SK-N-SH (cell line): ENCODE data around the gene PTPRG. TPM values are rescaled to one million over a fixed set of nuclear protein-coding genes. Genes with fewer than 3 reads are reported as not detected.

ENCODE experiments used
- CTCF ChIA-PET: fragments of 300-600, 350-600 bp; formaldehyde crosslinking; extraction: SDS; loops from one replicate; lab custom pipeline; 2021; lab: Yijun Ruan, JAX
- POLR2A ChIA-PET: fragments of 350-600 bp; sonication (Branson Sonifier 250); formaldehyde crosslinking; extraction: SDS; loops from one replicate; lab custom pipeline; 2020; ENCODE audit warnings: antibody characterized with exemption, inconsistent platforms; lab: Yijun Ruan, JAX
- DNase-seq: peaks from one replicate; pipeline ENCODE4 v3.0.0; 2012
- H2AFZ ChIP-seq: fragments of 200-600 bp; sonication (generic); 2 replicates; pipeline ENCODE4 v1.8.1; 2016; ENCODE audit warnings: antibody characterized with exemption, mild to moderate bottlenecking, low read depth
- H3F3A ChIP-seq: fragments of 200-600 bp; sonication (generic); replicated peaks from 2 replicates; pipeline ENCODE3; 2016; ENCODE audit warnings: antibody characterized with exemption, mild to moderate bottlenecking; ENCODE audit not compliant: insufficient read depth
- H3K27ac ChIP-seq, 2 experiments: fragments of 200-500 bp in 1 of 2; fragments of 200-600 bp in 1 of 2; sonication (Bioruptor generic) in 1 of 2; sonication (generic), shearing (Covaris generic) in 1 of 2; 2 replicates each; pipeline versions ENCODE4 v1.5.1 to v1.6.1; 2014 to 2016; ENCODE audit warnings: low read depth in 2 of 2, inconsistent platforms in 1 of 2, low read length in 1 of 2, mild to moderate bottlenecking in 1 of 2, mixed read lengths in 1 of 2
- H3K27me3 ChIP-seq: fragments of 200-600 bp; sonication (generic), shearing (Covaris generic); 2 replicates; pipeline ENCODE4 v1.6.1; 2016; ENCODE audit warnings: mixed run types; ENCODE audit not compliant: insufficient read depth
- H3K36me3 ChIP-seq, 2 experiments: fragments of 200-500 bp in 1 of 2; fragments of 200-600 bp in 1 of 2; sonication (Bioruptor generic) in 1 of 2; sonication (generic) in 1 of 2; replicated peaks in 1 of 2; 2 replicates each; pipeline versions ENCODE3 to v1.5.1; 2014 to 2016; ENCODE audit warnings: low read length in 1 of 2, mild to moderate bottlenecking in 1 of 2; ENCODE audit not compliant: insufficient read depth in 2 of 2, control insufficient read depth in 1 of 2
- H3K4me1 ChIP-seq, 2 experiments: fragments of 200-500 bp in 1 of 2; fragments of 200-600 bp in 1 of 2; sonication (Bioruptor generic) in 1 of 2; sonication (generic), shearing (Covaris generic) in 1 of 2; 2 replicates each; pipeline versions ENCODE4 v1.5.1 to v1.6.1; 2014 to 2016; ENCODE audit warnings: low read depth in 1 of 2, low read length in 1 of 2, mixed run types in 1 of 2; ENCODE audit not compliant: insufficient read depth in 2 of 2, control insufficient read depth in 1 of 2
- H3K4me2 ChIP-seq: fragments of 200-600 bp; sonication (generic), shearing (Covaris generic); 2 replicates; pipeline ENCODE4 v1.6.1; 2017; ENCODE audit warnings: mixed run types
- H3K4me3 ChIP-seq, 2 experiments: fragments of 200-500 bp in 1 of 2; fragments of 200-600 bp in 1 of 2; sonication (Bioruptor generic) in 1 of 2; sonication (generic), shearing (Covaris generic) in 1 of 2; 2 replicates each; pipeline versions ENCODE4 v1.5.1 to v1.8.1; 2014 to 2016; ENCODE audit warnings: low read depth in 2 of 2, inconsistent platforms in 1 of 2, low read length in 1 of 2, mild to moderate bottlenecking in 1 of 2, mixed read lengths in 1 of 2, moderate library complexity in 1 of 2
- H3K79me2 ChIP-seq: fragments of 200-600 bp; sonication (generic); 2 replicates; pipeline ENCODE4 v1.8.1; 2017; ENCODE audit warnings: mild to moderate bottlenecking; ENCODE audit not compliant: insufficient read depth
- H3K9ac ChIP-seq: fragments of 200-600 bp; sonication (generic); 2 replicates; pipeline ENCODE4 v1.6.1; 2017; ENCODE audit warnings: mixed run types
- H3K9me2 ChIP-seq: fragments of 200-600 bp; sonication (generic); 2 replicates; pipeline ENCODE4 v1.6.1; 2017; ENCODE audit warnings: mixed run types
- H3K9me3 ChIP-seq: fragments of 200-600 bp; sonication (generic); 2 replicates; pipeline ENCODE4 v1.6.1; 2017; ENCODE audit warnings: mixed run types, mild to moderate bottlenecking, moderate library complexity
- H4K20me1 ChIP-seq: fragments of 200-600 bp; sonication (generic); 2 replicates; pipeline ENCODE4 v1.6.1; 2017; ENCODE audit warnings: mild to moderate bottlenecking, mixed run types; ENCODE audit not compliant: insufficient read depth
- CHD2 ChIP-seq: fragments of 150-350 bp; IDR thresholded peaks from 2 replicates; pipeline ENCODE4 v1.6.1; 2018; ENCODE audit warnings: low read length; ENCODE audit not compliant: partially characterized antibody
- ELF1 ChIP-seq: IDR thresholded peaks from 2 replicates; pipeline ENCODE4 v1.4.0; 2012
- EP300 ChIP-seq, 2 experiments: IDR thresholded peaks; 2 replicates each; pipeline versions ENCODE4 v1.4.0 to v1.6.1; 2012; ENCODE audit warnings: borderline replicate concordance in 1 of 2, low read depth in 1 of 2, low read length in 1 of 2
- FOXJ3 ChIP-seq: sonication (generic); formaldehyde crosslinking; IDR thresholded peaks from 2 replicates; pipeline ENCODE4 v1.5.1; 2020; ENCODE audit warnings: mild to moderate bottlenecking, missing genetic modification reagents
- GABPA ChIP-seq: IDR thresholded peaks from 2 replicates; pipeline ENCODE4 v1.4.0; 2012; ENCODE audit warnings: low read depth, mild to moderate bottlenecking
- GATA2 ChIP-seq: sonication (generic); formaldehyde crosslinking; IDR thresholded peaks from 2 replicates; pipeline ENCODE4 v1.5.0; 2020; ENCODE audit warnings: mild to moderate bottlenecking, missing genetic modification reagents
- MEF2A ChIP-seq: IDR thresholded peaks from 2 replicates; pipeline ENCODE4 v1.4.0; 2012; ENCODE audit warnings: low read depth, borderline replicate concordance
- MXI1 ChIP-seq: IDR thresholded peaks from 2 replicates; pipeline ENCODE4 v1.6.1; 2012; ENCODE audit warnings: mild to moderate bottlenecking, low read depth, low read length, improper control_type of control experiment
- NFIC ChIP-seq: IDR thresholded peaks from 2 replicates; pipeline ENCODE4 v1.4.0; 2012; ENCODE audit warnings: borderline replicate concordance
- NRF1 ChIP-seq: IDR thresholded peaks from 2 replicates; pipeline ENCODE4 v1.6.1; 2012; ENCODE audit warnings: low read depth, mild to moderate bottlenecking, low read length
- RCOR1 ChIP-seq: fragments of 150-350 bp; IDR thresholded peaks from 2 replicates; pipeline ENCODE4 v1.6.1; 2017; ENCODE audit warnings: antibody characterized with exemption, low read length
- RXRA ChIP-seq: IDR thresholded peaks from 2 replicates; pipeline ENCODE4 v1.4.0; 2012; ENCODE audit warnings: low read depth, mild to moderate bottlenecking, borderline replicate concordance
- SMC3 ChIP-seq: IDR thresholded peaks from 2 replicates; pipeline ENCODE4 v1.6.1; 2012; ENCODE audit warnings: low read depth, low read length, improper control_type of control experiment
- TCF12 ChIP-seq: IDR thresholded peaks from 2 replicates; pipeline ENCODE4 v1.4.0; 2012
- TEAD4 ChIP-seq: IDR thresholded peaks from 2 replicates; pipeline ENCODE4 v1.4.0; 2012; ENCODE audit warnings: mild to moderate bottlenecking, borderline replicate concordance; ENCODE audit not compliant: insufficient read depth
- YY1 ChIP-seq: IDR thresholded peaks from 2 replicates; pipeline ENCODE4 v1.4.0; 2012; ENCODE audit warnings: low read depth, mild to moderate bottlenecking
- WGBS: methylation state at CpG from one replicate; pipeline ENCODE4 v1.1.6; 2017; ENCODE audit warnings: low lambda C conversion rate; 5-methylcytosine and 5-hydroxymethylcytosine counted together
- polyA plus RNA-seq, 3 experiments: library from polyadenylated mRNA; depleted of rRNA; stranded (reverse); fragments of >200 nt; gene quantifications; 2 replicates each; pipeline ENCODE4 v1.2.3, GENCODE V29; 2012
- TF ChIP-seq, protein P1 (sequence below): fragments of 200-600 bp; sonication (generic); IDR thresholded peaks from 2 replicates; pipeline ENCODE4 v1.6.1; 2017; ENCODE audit warnings: antibody characterized with exemption, mild to moderate bottlenecking, moderate library complexity
- TF ChIP-seq, protein P2 (sequence below): IDR thresholded peaks from 2 replicates; pipeline ENCODE4 v1.4.0; 2012; ENCODE audit warnings: low read depth
- TF ChIP-seq, protein P3 (sequence below): IDR thresholded peaks from 2 replicates; pipeline ENCODE4; 2012
- TF ChIP-seq, protein P4 (sequence below): fragments of 150-350 bp; IDR thresholded peaks from 2 replicates; pipeline ENCODE4 v1.6.1; 2017; ENCODE audit warnings: antibody characterized with exemption, low read length, low read depth, borderline replicate concordance

Gene PTPRG
- polyA plus RNA-seq, 1 of the 3 experiments (the other 2 are of a cell fraction), result 14.1 TPM

DNA sequence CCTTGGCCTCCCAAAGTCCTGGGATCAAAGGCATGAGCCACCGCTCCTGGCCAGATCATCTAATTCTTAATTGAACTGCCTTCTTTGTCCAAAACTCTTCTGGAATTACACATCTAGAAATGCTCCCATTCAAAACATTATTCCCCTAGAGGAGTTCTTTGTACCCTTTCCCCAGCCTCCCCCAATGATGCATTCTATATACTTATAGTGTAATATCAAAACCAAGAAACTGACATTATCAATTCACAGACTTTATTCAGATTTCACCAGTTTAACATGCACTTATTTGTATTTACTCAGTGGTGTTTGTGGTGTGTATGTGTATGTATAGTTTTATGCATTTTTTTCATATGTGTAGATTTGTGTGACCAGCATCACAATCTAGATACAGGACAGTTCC is 85.0 kb downstream of the PTPRG start (continued):
- TF ChIP-seq SMC3, result no peak
- TF ChIP-seq, all 33 proteins: peak for 0

DNA sequence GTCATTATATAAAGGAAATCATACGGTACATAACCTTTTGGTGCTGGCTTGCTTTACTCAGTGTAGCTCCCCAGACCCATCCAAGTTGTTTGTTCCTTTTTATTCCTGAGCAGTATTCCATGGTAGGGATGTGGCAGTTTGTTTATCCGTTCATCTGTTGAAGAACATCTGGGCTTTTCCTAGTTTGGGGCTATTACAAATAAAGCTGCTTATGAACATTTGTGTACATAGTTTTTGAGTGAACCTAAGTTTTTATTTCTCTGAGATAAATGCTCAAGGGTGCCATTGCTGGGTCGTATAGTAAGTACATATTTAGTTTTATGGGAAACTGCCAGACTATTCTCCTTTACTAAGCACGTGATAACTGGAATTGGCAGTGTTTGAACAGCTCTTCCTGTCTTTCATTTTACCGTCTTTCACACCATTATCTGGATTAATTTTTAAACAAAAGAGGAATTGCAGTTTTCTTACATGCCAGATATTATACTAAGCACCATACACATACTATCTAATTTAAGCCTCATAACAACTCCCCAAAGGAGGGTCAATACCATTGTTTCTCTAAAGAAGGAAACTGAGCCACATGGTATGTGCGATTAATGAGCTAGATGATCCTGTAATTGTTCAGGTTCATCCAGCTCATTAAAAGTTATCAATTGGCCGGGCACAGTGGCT is 85.6 kb downstream of the PTPRG start:
- H3K27ac ChIP-seq, result no peak overlapping the region
- H3K4me3 ChIP-seq, result no peak overlapping the region
- CTCF ChIA-PET, result no interaction called here
- H2AFZ ChIP-seq, result no peak overlapping the region
- POLR2A ChIA-PET, result no interaction called here
- H3K27me3 ChIP-seq, result no peaks in the 10 kb centered on the region
- peaks cover 3% of the 10 kb centered on the region; the same call in 1 of the 2 replicates for H4K20me1 ChIP-seq
- no peak for DNase-seq
- H3K4me2 ChIP-seq, result no peak overlapping the region
- H3F3A ChIP-seq, result no peaks in the 10 kb centered on the region
- H3K4me1 ChIP-seq, result no peaks in the 10 kb centered on the region; a peak in 1 of 4 replicates
- peaks cover 59% of the 10 kb centered on the region for H3K79me2 ChIP-seq
- WGBS, result 87% methylated on average over 7 of the region's 7 CpGs
- H3K36me3 ChIP-seq, result peaks cover 0 to 5% of the 10 kb centered on the region in 2 experiments
- H3K9me3 ChIP-seq, result no peaks in the 10 kb centered on the region
- no peaks in the 10 kb centered on the region for H3K9me2 ChIP-seq
- no peak overlapping the region for H3K9ac ChIP-seq
- TF ChIP-seq YY1, result no peak
- TF ChIP-seq EP300 (IDR thresholded peaks at IDR 0.05; ENCODE audit: borderline replicate concordance in 1 of 2, low read depth in 1 of 2, low read length in 1 of 2), result no peak
- TF ChIP-seq CHD2, result no peak
- no peak for TF ChIP-seq TCF12
- TF ChIP-seq, protein P1, sequence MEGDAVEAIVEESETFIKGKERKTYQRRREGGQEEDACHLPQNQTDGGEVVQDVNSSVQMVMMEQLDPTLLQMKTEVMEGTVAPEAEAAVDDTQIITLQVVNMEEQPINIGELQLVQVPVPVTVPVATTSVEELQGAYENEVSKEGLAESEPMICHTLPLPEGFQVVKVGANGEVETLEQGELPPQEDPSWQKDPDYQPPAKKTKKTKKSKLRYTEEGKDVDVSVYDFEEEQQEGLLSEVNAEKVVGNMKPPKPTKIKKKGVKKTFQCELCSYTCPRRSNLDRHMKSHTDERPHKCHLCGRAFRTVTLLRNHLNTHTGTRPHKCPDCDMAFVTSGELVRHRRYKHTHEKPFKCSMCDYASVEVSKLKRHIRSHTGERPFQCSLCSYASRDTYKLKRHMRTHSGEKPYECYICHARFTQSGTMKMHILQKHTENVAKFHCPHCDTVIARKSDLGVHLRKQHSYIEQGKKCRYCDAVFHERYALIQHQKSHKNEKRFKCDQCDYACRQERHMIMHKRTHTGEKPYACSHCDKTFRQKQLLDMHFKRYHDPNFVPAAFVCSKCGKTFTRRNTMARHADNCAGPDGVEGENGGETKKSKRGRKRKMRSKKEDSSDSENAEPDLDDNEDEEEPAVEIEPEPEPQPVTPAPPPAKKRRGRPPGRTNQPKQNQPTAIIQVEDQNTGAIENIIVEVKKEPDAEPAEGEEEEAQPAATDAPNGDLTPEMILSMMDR, result no peak
- TF ChIP-seq NFIC, result no peak
- no peak for TF ChIP-seq GATA2
- TF ChIP-seq NRF1, result no peak
- no peak for TF ChIP-seq ELF1
- TF ChIP-seq TEAD4, result no peak
- no peak for TF ChIP-seq RCOR1
- no peak for TF ChIP-seq RXRA
- TF ChIP-seq GABPA, result no peak
- TF ChIP-seq, protein P2, sequence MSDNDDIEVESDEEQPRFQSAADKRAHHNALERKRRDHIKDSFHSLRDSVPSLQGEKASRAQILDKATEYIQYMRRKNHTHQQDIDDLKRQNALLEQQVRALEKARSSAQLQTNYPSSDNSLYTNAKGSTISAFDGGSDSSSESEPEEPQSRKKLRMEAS, result no peak

DNA sequence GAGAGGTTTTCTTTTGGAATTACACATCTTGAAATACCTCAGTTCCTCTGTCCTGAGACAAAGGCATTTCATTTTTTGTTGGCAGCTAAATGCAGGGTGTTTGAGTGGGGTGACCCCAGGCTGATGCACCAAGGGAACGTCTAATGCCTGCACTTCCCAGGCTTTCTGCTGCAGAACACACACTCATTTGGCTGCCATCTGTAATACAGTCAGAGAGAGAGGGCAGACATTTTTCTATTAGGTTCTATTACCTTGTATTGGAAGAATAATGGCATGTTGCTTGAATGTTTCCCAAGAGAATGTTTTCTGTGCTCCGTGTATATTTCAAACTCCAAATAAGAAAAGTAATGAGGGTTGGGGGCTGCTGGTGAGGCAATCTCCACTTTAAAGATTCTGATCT is 87.1 kb downstream of the PTPRG start:
- no peaks in the 10 kb centered on the region; a peak in 1 of 4 replicates for H3K4me1 ChIP-seq
- DNase-seq, result no peak
- WGBS, result 81% methylated on average over 2 of the region's 2 CpGs
- no peak overlapping the region for H3K4me3 ChIP-seq
- POLR2A ChIA-PET, result no interaction called here
- H3K27me3 ChIP-seq, result no peaks in the 10 kb centered on the region
- H4K20me1 ChIP-seq, result peaks cover 3% of the 10 kb centered on the region; the same call in 1 of the 2 replicates
- no peaks in the 10 kb centered on the region for H3F3A ChIP-seq
- H3K27ac ChIP-seq, result no peak overlapping the region
- no peaks in the 10 kb centered on the region for H3K9me3 ChIP-seq
- H3K9me2 ChIP-seq, result no peaks in the 10 kb centered on the region
- H3K4me2 ChIP-seq, result no peak overlapping the region
- H3K36me3 ChIP-seq, result peaks cover 0 to 5% of the 10 kb centered on the region in 2 experiments
- H3K9ac ChIP-seq, result no peak overlapping the region
- H3K79me2 ChIP-seq, result peaks cover 48% of the 10 kb centered on the region
- CTCF ChIA-PET, result interaction anchor here (1.0 kb wide), 1 partner anchor 26 kb away, joined by 3 read pairs; no protein-coding TSS in a partner anchor
- no peak overlapping the region for H2AFZ ChIP-seq
- TF ChIP-seq RCOR1 (no peak), MXI1 (no peak), NRF1 (no peak), TCF12 (no peak), GATA2 (no peak), MEF2A (no peak), TEAD4 (no peak), FOXJ3 (no peak)
- TF ChIP-seq, protein P3, sequence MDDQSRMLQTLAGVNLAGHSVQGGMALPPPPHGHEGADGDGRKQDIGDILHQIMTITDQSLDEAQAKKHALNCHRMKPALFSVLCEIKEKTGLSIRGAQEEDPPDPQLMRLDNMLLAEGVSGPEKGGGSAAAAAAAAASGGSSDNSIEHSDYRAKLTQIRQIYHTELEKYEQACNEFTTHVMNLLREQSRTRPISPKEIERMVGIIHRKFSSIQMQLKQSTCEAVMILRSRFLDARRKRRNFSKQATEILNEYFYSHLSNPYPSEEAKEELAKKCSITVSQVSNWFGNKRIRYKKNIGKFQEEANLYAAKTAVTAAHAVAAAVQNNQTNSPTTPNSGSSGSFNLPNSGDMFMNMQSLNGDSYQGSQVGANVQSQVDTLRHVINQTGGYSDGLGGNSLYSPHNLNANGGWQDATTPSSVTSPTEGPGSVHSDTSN, result no peak
- TF ChIP-seq, protein P1, result no peak
- TF ChIP-seq, protein P4, sequence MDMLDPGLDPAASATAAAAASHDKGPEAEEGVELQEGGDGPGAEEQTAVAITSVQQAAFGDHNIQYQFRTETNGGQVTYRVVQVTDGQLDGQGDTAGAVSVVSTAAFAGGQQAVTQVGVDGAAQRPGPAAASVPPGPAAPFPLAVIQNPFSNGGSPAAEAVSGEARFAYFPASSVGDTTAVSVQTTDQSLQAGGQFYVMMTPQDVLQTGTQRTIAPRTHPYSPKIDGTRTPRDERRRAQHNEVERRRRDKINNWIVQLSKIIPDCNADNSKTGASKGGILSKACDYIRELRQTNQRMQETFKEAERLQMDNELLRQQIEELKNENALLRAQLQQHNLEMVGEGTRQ, result no peak
